Keratinocyte (primary cell): ENCODE data around the gene SCUBE2. TPM values are rescaled to one million over a fixed set of nuclear protein-coding genes. Genes with fewer than 3 reads are reported as not detected.

Experiments used
- DNase-seq: peaks from one replicate; pipeline ENCODE4 v3.0.0-alpha.2; 2011; ENCODE audit warnings: low read depth, missing footprints, low spot score
- FAIRE-seq: peaks from 2 replicates; lab custom pipeline; 2011; peaks lifted over from hg19 to GRCh38; lab: Jason Lieb, UNC
- H2AFZ ChIP-seq: 2 replicates; pipeline ENCODE4 v1.6.0; 2012; ENCODE audit warnings: low read length, control low read depth, inconsistent platforms; ENCODE audit not compliant: control insufficient read depth
- H3K27ac ChIP-seq: 2 replicates; pipeline ENCODE4 v1.5.1; 2011; ENCODE audit warnings: low read length; ENCODE audit not compliant: control insufficient read depth, insufficient read depth
- H3K27me3 ChIP-seq: 3 replicates; pipeline ENCODE4 v1.6.0; 2011; ENCODE audit warnings: low read length; ENCODE audit not compliant: control insufficient read depth, insufficient read depth; ENCODE audit errors: extremely low read depth
- H3K36me3 ChIP-seq, 2 experiments: 2 replicates in 1 of 2; 3 replicates in 1 of 2; pipeline ENCODE4 v1.5.1; 2011; ENCODE audit warnings: low read length in 2 of 2, mild to moderate bottlenecking in 1 of 2; ENCODE audit not compliant: control insufficient read depth in 2 of 2, insufficient read depth in 2 of 2; ENCODE audit errors: extremely low read depth in 1 of 2
- H3K4me1 ChIP-seq: 3 replicates; pipeline ENCODE4 v1.5.1; 2011; ENCODE audit warnings: low read length; ENCODE audit not compliant: control insufficient read depth, insufficient read depth; ENCODE audit errors: extremely low read depth
- H3K4me2 ChIP-seq: 3 replicates; pipeline ENCODE4 v1.6.0; 2011; ENCODE audit warnings: low read depth, low read length; ENCODE audit not compliant: control insufficient read depth, insufficient read depth; ENCODE audit errors: extremely low read depth
- H3K4me3 ChIP-seq, 3 experiments: fragments of 200-600 bp in 1 of 3; sonication (generic) in 1 of 3; 2 replicates in 2 of 3; 3 replicates in 1 of 3; pipeline ENCODE4 v1.5.1; 2011 to 2016; ENCODE audit warnings: low read length in 3 of 3, mild to moderate bottlenecking in 3 of 3, control low read depth in 2 of 3, inconsistent platforms in 1 of 3, low read depth in 1 of 3, mixed read lengths in 1 of 3, mixed run types in 1 of 3, moderate library complexity in 1 of 3; ENCODE audit not compliant: control insufficient read depth in 2 of 3, insufficient read depth in 2 of 3; ENCODE audit errors: extremely low read depth in 1 of 3
- H3K79me2 ChIP-seq: 2 replicates; pipeline ENCODE4 v1.6.0; 2012; ENCODE audit warnings: low read length; ENCODE audit not compliant: control insufficient read depth, insufficient read depth
- H3K9ac ChIP-seq: 3 replicates; pipeline ENCODE4 v1.6.0; 2011; ENCODE audit warnings: low read length; ENCODE audit not compliant: control insufficient read depth, insufficient read depth; ENCODE audit errors: extremely low read depth
- H3K9me1 ChIP-seq: 3 replicates; pipeline ENCODE4 v1.6.0; 2011; ENCODE audit warnings: low read length; ENCODE audit not compliant: control insufficient read depth, insufficient read depth; ENCODE audit errors: extremely low read depth
- H3K9me3 ChIP-seq: 2 replicates; pipeline ENCODE4 v1.5.1; 2012; ENCODE audit warnings: low read depth, low read length; ENCODE audit not compliant: control insufficient read depth
- H4K20me1 ChIP-seq: 3 replicates; pipeline ENCODE4 v1.6.0; 2011; ENCODE audit warnings: low read length; ENCODE audit not compliant: control insufficient read depth, insufficient read depth; ENCODE audit errors: extremely low read depth
- CTCF ChIP-seq, 3 experiments: IDR thresholded peaks in 1 of 3; conservative IDR thresholded peaks in 1 of 3; optimal IDR thresholded peaks in 1 of 3; 2 replicates in 2 of 3; 3 replicates in 1 of 3; pipeline versions ENCODE3 to v1.5.1; 2011; ENCODE audit warnings: low read length in 3 of 3, mild to moderate bottlenecking in 3 of 3, moderate library complexity in 2 of 3, control low read depth in 1 of 3, inconsistent platforms in 1 of 3; ENCODE audit not compliant: insufficient read depth in 2 of 3; ENCODE audit errors: extremely low read depth in 1 of 3
- EZH2 ChIP-seq: IDR thresholded peaks from one replicate; pipeline ENCODE4 v1.6.1; 2012; ENCODE audit warnings: inconsistent platforms, mild to moderate bottlenecking, low read length, moderate library complexity
- dilution Hi-C: fragments of 300-500 bp; cut with MboI; formaldehyde crosslinking; loops from one replicate; pipeline ENCODE4 v1.7.0; 2020; ENCODE audit warnings: low sequenced_read_pairs; ENCODE audit not compliant: extremely low pct_ligation_motif_present
- polyA plus RNA-seq, 5 experiments: library from polyadenylated mRNA; depleted of rRNA in 3 of 5; stranded (reverse) in 3 of 5; stranded (forward) in 1 of 5; unstranded in 1 of 5; fragments of >200 nt; gene quantifications; 1 replicate in 1 of 5; 2 replicates in 3 of 5; 3 replicates in 1 of 5; pipeline versions ENCODE4 v1.2.1 to v1.2.3, GENCODE V29; 2011 to 2012; ENCODE audit warnings: missing spikeins in 2 of 5, low read depth in 1 of 5, low replicate concordance in 1 of 5

SCUBE2 gene
- polyA plus RNA-seq, 1 donor (not counting 4 experiments of a cell fraction or from before 2014, with no cell fraction given), result 1.5 TPM

- DNase-seq (no peak), FAIRE-seq (no peak)
- TF ChIP-seq CTCF (optimal IDR thresholded peaks at IDR 0.05 in 1 of 3, IDR thresholded peaks at IDR 0.05 in 1 of 3, conservative IDR thresholded peaks at IDR 0.05 in 1 of 3; ENCODE audit: extremely low read depth in 1 of 3, insufficient read depth in 2 of 3, low read length in 3 of 3) (no peak), EZH2 (no peak)
- no peak overlapping the region for H3K27ac ChIP-seq
- no peak overlapping the region for H3K4me3 ChIP-seq
- H4K20me1 ChIP-seq, result no peaks in the 10 kb centered on the region
- H3K36me3 ChIP-seq, result peaks cover 6 to 9% of the 10 kb centered on the region in 2 experiments
- no peaks in the 10 kb centered on the region for H3K27me3 ChIP-seq
- H3K9me3 ChIP-seq, result no peaks in the 10 kb centered on the region
- no peak overlapping the region for H3K4me2 ChIP-seq
- H3K9ac ChIP-seq, result no peak overlapping the region
- dilution Hi-C loops, result no loop called here
- H3K79me2 ChIP-seq, result no peaks in the 10 kb centered on the region
- H3K4me1 ChIP-seq, result peaks cover 28% of the 10 kb centered on the region
- H3K9me1 ChIP-seq, result no peaks in the 10 kb centered on the region
- H2AFZ ChIP-seq, result no peak overlapping the region
Measured at GRCh38 chr11:9136741-9137140, 45.3 kb upstream of the SCUBE2 start.

- Histone ChIP-seq H3K4me2 (no peak overlapping the region), H3K79me2 (no peaks in the 10 kb centered on the region), H3K27ac (no peak overlapping the region), H3K27me3 (no peaks in the 10 kb centered on the region), H3K9me3 (no peaks in the 10 kb centered on the region), H3K4me3 (no peak overlapping the region), H3K9ac (no peak overlapping the region), H3K4me1 (peaks cover 15% of the 10 kb centered on the region), H3K9me1 (no peaks in the 10 kb centered on the region), H2AFZ (no peak overlapping the region), H3K36me3 (peaks cover 0 to 1% of the 10 kb centered on the region in 2 experiments), H4K20me1 (no peaks in the 10 kb centered on the region)
- TF ChIP-seq EZH2 (no peak), CTCF (optimal IDR thresholded peaks at IDR 0.05 in 1 of 3, IDR thresholded peaks at IDR 0.05 in 1 of 3, conservative IDR thresholded peaks at IDR 0.05 in 1 of 3; ENCODE audit: extremely low read depth in 1 of 3, insufficient read depth in 2 of 3, low read length in 3 of 3) (no peak)
- FAIRE-seq (no peak), DNase-seq (no peak)
- dilution Hi-C loops, result no loop called here
Measured at GRCh38 chr11:9133956-9134355, 42.6 kb upstream of the SCUBE2 start.
